ENCODE data around the gene PRKCB. TPM values are rescaled to one million over a fixed set of nuclear protein-coding genes. Genes with fewer than 3 reads are reported as not detected.

PRKCB gene
- total and polyA plus RNA-seq, 2 of the 8 experiments (the other 6 are each of a cell fraction or from before 2014, with no cell fraction given): 7.1 to 12.1 TPM

- Histone ChIP-seq H4K20me1 (replicated peaks in 1 of 2; ENCODE audit: control insufficient read depth in 1 of 2, insufficient read depth in 2 of 2, low read length in 2 of 2) (no peaks in the 10 kb centered on the region), H3K56ac (replicated peaks; ENCODE audit: insufficient read length, low read depth, low read length) (no peak overlapping the region), H3K27ac (ENCODE audit: low read depth, low read length) (no peak overlapping the region), H2BK5ac (ENCODE audit: low read depth, low read length) (no peak overlapping the region), H3K18ac (ENCODE audit: extremely low read depth, low read length) (no peak overlapping the region), H3K79me2 (ENCODE audit: control insufficient read depth in 1 of 2, insufficient read depth in 2 of 2, low read length in 2 of 2) (no peaks in the 10 kb centered on the region), H2BK12ac (ENCODE audit: low read depth, low read length) (no peak overlapping the region), H2AFZ (ENCODE audit: low read length) (no peak overlapping the region), H3K9ac (replicated peaks in 1 of 4; ENCODE audit: extremely low read depth in 1 of 4, low read depth in 3 of 4, low read length in 3 of 4) (no peak overlapping the region), H2BK20ac (ENCODE audit: low read length) (no peak overlapping the region), H3K4me1 (replicated peaks in 1 of 4; ENCODE audit: control insufficient read depth in 3 of 4, insufficient read depth in 4 of 4, low read length in 3 of 4) (peaks cover 0 to 6% (median 4%) of the 10 kb centered on the region in 4 experiments; a peak in 4 of 7 replicates), H2BK120ac (replicated peaks; ENCODE audit: low read depth, low read length) (no peak overlapping the region), H4K5ac (ENCODE audit: insufficient read length, low read depth, low read length) (no peak overlapping the region), H3K23me2 (ENCODE audit: low read depth, low read length) (peaks cover 5% of the 10 kb centered on the region; the same call in 1 of the 2 replicates), H2AK5ac (ENCODE audit: low read depth, low read length) (no peak overlapping the region), H3K23ac (ENCODE audit: insufficient read length) (no peak overlapping the region), H4K91ac (replicated peaks; ENCODE audit: insufficient read length, low read length) (no peak overlapping the region), H3K36me3 (ENCODE audit: control insufficient read depth in 2 of 4, insufficient read depth in 4 of 4, low read length in 3 of 4) (no peaks in the 10 kb centered on the region), H2BK15ac (ENCODE audit: low read length) (no peak overlapping the region), H3K79me1 (ENCODE audit: low read depth, low read length) (no peaks in the 10 kb centered on the region), H3K4me3 (ENCODE audit: extremely low read depth in 1 of 4, insufficient read depth in 2 of 4, low read depth in 3 of 4, low read length in 4 of 4) (no peak overlapping the region), H3K27me3 (replicated peaks in 1 of 4; ENCODE audit: control insufficient read depth in 3 of 4, extremely low read depth in 1 of 4, insufficient read depth in 3 of 4, low read length in 3 of 4) (no peaks in the 10 kb centered on the region), H3K14ac (ENCODE audit: insufficient read length) (no peak overlapping the region), H4K8ac (ENCODE audit: extremely low read depth, insufficient read depth, low read length) (no peak overlapping the region; the same call in 1 of the 2 replicates), H3K4me2 (ENCODE audit: insufficient read depth in 1 of 2, low read depth in 2 of 2, low read length in 2 of 2) (no peak overlapping the region), H3K9me3 (ENCODE audit: insufficient read depth in 2 of 2, low read depth in 1 of 2, low read length in 1 of 2) (no peaks in the 10 kb centered on the region), H3K4ac (replicated peaks; ENCODE audit: insufficient read length, low read depth, low read length) (no peak overlapping the region)
- POLR2A ChIA-PET (ENCODE audit: partially characterized antibody): no interaction called here
- WGBS, 2 experiments (ENCODE audit: extremely low coverage in 1 of 2, insufficient coverage in 1 of 2, insufficient read length in 1 of 2, insufficient replicate concordance in 2 of 2, low coverage in 1 of 2, low lambda C conversion rate in 2 of 2, missing lambda C conversion rate in 1 of 2): 95% methylated on average over 8 of the region's 8 CpGs; no CpG with 5 or more reads in 1 of the 2 experiments
- TF ChIP-seq KDM5A (IDR thresholded peaks at IDR 0.05; ENCODE audit: low read length) (no peak), KDM1A (IDR thresholded peaks at IDR 0.05; ENCODE audit: borderline replicate concordance, low read length) (no peak), YY1 (IDR thresholded peaks at IDR 0.05; ENCODE audit: low read depth, low read length) (no peak), RFX5 (IDR thresholded peaks at IDR 0.05; ENCODE audit: borderline replicate concordance, low read depth, low read length) (no peak), BRCA1 (IDR thresholded peaks at IDR 0.05; ENCODE audit: low read depth, low read length) (no peak), POLR2AphosphoS5 (IDR thresholded peaks at IDR 0.05; ENCODE audit: low read depth, low read length) (no peak), BACH1 (IDR thresholded peaks at IDR 0.05; ENCODE audit: low read length) (no peak), SAP30 (IDR thresholded peaks at IDR 0.05; ENCODE audit: insufficient read depth, insufficient replicate concordance, low read length) (no peak), TCF12 (IDR thresholded peaks at IDR 0.05; ENCODE audit: low read depth, low read length) (no peak), FOSL1 (IDR thresholded peaks at IDR 0.05; ENCODE audit: insufficient read depth, low read depth, low read length) (no peak), CEBPB (IDR thresholded peaks at IDR 0.05; ENCODE audit: low read depth, low read length) (no peak), NANOG (IDR thresholded peaks at IDR 0.05; ENCODE audit: insufficient read depth, low read depth, low read length, poor library complexity, severe bottlenecking) (no peak)
- FAIRE-seq (no peak), DNase-seq (ENCODE audit: low read depth in 1 of 2, low spot score in 2 of 2) (no peak)
- CTCF ChIA-PET (ENCODE audit: partially characterized antibody): interaction anchor here (0.8 to 10.7 kb wide), 5 partner anchors 26 to 419 kb away, joined by 4 to 124 read pairs (median 6); partner anchors contain the start of gene CACNG3
These were observed 237.5 kb downstream of the PRKCB start for GRCh38 chr16:24073321-24073720.
